ENCODE data around the gene WDFY3. TPM values are rescaled to one million over a fixed set of nuclear protein-coding genes. Genes with fewer than 3 reads are reported as not detected.

The WDFY3 gene
- total and polyA plus RNA-seq, 2 experiments from 2014 or later, result 7.7 to 55.9 TPM

DNA sequence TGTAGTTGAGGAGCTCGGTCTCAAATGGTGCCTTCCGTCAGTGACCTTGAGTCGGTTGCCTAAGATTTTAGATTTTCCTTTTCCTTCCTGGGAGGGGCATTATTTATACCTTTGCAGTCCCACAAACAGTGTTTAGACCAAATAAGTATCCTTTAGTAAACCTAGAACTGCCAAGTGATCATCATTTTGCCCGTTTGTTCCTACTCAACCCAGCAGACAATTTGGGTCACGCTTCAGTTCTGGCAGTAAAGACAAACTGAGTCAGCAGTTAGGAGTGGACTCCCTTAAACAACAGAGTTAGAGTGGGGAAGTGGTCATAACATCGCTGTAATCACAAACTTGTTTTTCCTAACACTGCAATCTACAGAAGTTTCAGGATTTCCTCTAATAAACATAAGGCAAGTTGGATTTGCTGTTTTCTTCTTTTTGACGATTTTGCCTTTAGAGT is 777 bp upstream of the WDFY3 start:
- Histone ChIP-seq H3K79me2 (peaks cover 36% of the 10 kb centered on the region), H3K9me2 (replicated peaks; ENCODE audit: insufficient read depth) (no peaks in the 10 kb centered on the region), H3K9me3 (ENCODE audit: low read depth) (no peaks in the 10 kb centered on the region), H4K20me1 (ENCODE audit: insufficient read depth, poor library complexity, severe bottlenecking) (peaks cover 20% of the 10 kb centered on the region), H3K4me3 (peak overlapping the region; percentile 48), H3K36me3 (replicated peaks; ENCODE audit: insufficient read depth, low read depth) (no peaks in the 10 kb centered on the region), H3K4me1 (ENCODE audit: insufficient read depth) (no peaks in the 10 kb centered on the region), H3K4me2 (peak overlapping the region; percentile 81), H2AFZ (peak overlapping the region; percentile 88), H3K27ac (peak overlapping the region; percentile 97), H3K27me3 (no peaks in the 10 kb centered on the region)
- no peak for DNase-seq (ENCODE audit: low spot score)
- no peak for TF ChIP-seq EZH2 (IDR thresholded peaks at IDR 0.05; ENCODE audit: borderline replicate concordance)
- TF ChIP-seq EZH2phosphoT487 (IDR thresholded peaks at IDR 0.05; ENCODE audit: low read depth, severe bottlenecking, unreplicated experiment), result no peak
- TF ChIP-seq, protein P1, sequence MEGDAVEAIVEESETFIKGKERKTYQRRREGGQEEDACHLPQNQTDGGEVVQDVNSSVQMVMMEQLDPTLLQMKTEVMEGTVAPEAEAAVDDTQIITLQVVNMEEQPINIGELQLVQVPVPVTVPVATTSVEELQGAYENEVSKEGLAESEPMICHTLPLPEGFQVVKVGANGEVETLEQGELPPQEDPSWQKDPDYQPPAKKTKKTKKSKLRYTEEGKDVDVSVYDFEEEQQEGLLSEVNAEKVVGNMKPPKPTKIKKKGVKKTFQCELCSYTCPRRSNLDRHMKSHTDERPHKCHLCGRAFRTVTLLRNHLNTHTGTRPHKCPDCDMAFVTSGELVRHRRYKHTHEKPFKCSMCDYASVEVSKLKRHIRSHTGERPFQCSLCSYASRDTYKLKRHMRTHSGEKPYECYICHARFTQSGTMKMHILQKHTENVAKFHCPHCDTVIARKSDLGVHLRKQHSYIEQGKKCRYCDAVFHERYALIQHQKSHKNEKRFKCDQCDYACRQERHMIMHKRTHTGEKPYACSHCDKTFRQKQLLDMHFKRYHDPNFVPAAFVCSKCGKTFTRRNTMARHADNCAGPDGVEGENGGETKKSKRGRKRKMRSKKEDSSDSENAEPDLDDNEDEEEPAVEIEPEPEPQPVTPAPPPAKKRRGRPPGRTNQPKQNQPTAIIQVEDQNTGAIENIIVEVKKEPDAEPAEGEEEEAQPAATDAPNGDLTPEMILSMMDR (IDR thresholded peaks at IDR 0.05; ENCODE audit: poor library complexity), result no peak
- 5% methylated on average over 7 of the region's 7 CpGs for WGBS (ENCODE audit: low lambda C conversion rate, missing lambda C conversion rate)

DNA sequence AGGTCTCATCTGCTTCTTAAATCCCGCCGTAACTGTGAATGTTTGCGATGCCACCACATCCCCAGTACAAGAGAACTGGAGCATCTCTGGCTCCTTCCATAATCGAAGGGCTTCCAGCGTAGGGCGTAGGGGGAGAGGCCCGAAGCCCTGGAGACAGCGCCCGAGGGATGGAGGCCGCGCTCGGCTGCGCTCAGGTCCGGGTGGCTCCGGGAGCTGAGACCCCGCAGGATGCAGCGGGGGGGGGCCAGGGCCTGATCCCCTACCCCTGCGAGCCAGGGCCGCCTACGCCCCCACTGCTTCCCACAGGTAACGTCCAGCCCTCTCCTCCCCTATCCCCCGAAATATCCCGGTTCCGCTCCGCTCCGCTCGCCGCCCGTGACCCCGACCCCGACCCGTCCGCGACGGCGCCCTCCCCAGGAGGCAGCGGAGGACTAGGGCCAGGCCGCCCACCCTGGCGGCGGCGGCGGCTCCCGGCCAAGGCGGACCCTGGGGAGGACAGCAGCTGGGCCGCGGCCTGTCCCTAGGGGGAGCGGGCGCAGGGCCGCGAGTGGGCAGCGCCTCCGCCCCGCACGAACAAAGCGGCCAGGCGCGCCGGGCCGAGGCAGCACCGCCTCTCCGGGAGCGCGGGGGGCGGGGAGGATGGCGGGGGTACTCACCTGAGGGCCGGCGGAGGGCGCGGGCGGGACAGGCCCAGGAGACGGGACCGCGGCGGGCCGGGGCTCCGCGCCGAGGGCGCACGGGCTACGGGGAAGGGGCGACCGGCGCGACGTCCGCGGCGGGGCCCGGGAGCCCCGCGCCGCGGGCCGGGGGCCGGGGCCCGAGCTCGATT is 723 bp downstream of the WDFY3 start:
- Histone ChIP-seq H3K36me3 (replicated peaks; ENCODE audit: insufficient read depth, low read depth) (no peaks in the 10 kb centered on the region), H2AFZ (peak overlapping the region; percentile 91), H4K20me1 (ENCODE audit: insufficient read depth, poor library complexity, severe bottlenecking) (peaks cover 34% of the 10 kb centered on the region), H3K9me3 (ENCODE audit: low read depth) (no peaks in the 10 kb centered on the region), H3K4me1 (ENCODE audit: insufficient read depth) (no peaks in the 10 kb centered on the region), H3K9me2 (replicated peaks; ENCODE audit: insufficient read depth) (no peaks in the 10 kb centered on the region), H3K79me2 (peaks cover 51% of the 10 kb centered on the region), H3K27me3 (no peaks in the 10 kb centered on the region), H3K27ac (peak overlapping the region; percentile 97), H3K4me3 (peak overlapping the region; percentile 48), H3K4me2 (peak overlapping the region; percentile 83)
- DNase-seq (ENCODE audit: low spot score), result peak; percentile 82
- WGBS (ENCODE audit: low lambda C conversion rate, missing lambda C conversion rate), result under 1% methylated on average over 27 of the region's 98 CpGs
- no peak for TF ChIP-seq EZH2phosphoT487 (IDR thresholded peaks at IDR 0.05; ENCODE audit: low read depth, severe bottlenecking, unreplicated experiment)
- TF ChIP-seq EZH2 (IDR thresholded peaks at IDR 0.05; ENCODE audit: borderline replicate concordance), result no peak
- TF ChIP-seq, protein P1 (IDR thresholded peaks at IDR 0.05; ENCODE audit: poor library complexity), result no peak

DNA sequence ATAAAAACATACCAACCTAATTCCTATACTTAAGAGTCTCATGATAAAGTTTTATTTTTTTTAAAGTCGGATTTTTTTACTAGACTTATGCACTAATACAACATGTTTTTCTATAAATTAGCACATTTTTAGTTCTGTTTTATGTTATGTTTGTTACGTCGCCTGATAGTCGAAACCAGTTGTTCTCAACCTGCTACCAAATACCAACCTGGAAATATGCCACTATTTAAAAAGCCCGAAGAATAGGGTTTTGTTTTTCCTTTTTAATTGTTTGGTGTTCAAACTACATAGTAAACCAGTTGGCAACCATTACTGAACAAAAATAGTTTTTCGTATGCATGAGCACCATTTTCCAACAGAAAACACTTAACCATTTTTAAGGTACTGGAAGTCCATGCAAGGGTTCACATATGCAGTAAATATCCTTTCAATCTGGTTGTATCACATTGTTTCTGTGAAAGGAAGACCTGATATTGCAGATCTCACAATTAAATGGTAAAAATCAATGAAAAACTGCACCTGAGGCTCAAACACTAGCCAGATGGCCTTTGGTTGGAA is 1.4 kb downstream of the WDFY3 start:
- H3K4me2 ChIP-seq, result peak overlapping the region; percentile 83
- no peaks in the 10 kb centered on the region for H3K9me3 ChIP-seq (ENCODE audit: low read depth)
- H3K4me1 ChIP-seq (ENCODE audit: insufficient read depth), result no peaks in the 10 kb centered on the region
- peak overlapping the region; percentile 66 for H2AFZ ChIP-seq
- TF ChIP-seq EZH2 (IDR thresholded peaks at IDR 0.05; ENCODE audit: borderline replicate concordance) (no peak), EZH2phosphoT487 (IDR thresholded peaks at IDR 0.05; ENCODE audit: low read depth, severe bottlenecking, unreplicated experiment) (no peak)
- TF ChIP-seq, protein P1 (IDR thresholded peaks at IDR 0.05; ENCODE audit: poor library complexity), result no peak
- H3K36me3 ChIP-seq (replicated peaks; ENCODE audit: insufficient read depth, low read depth), result no peaks in the 10 kb centered on the region
- WGBS (ENCODE audit: low lambda C conversion rate, missing lambda C conversion rate), result 51% methylated on average over 6 of the region's 6 CpGs
- H3K4me3 ChIP-seq, result peak overlapping the region; percentile 48
- H3K27ac ChIP-seq, result peak overlapping the region; percentile 97
- DNase-seq (ENCODE audit: low spot score), result no peak
- H4K20me1 ChIP-seq (ENCODE audit: insufficient read depth, poor library complexity, severe bottlenecking), result peaks cover 41% of the 10 kb centered on the region
- peaks cover 58% of the 10 kb centered on the region for H3K79me2 ChIP-seq
- H3K9me2 ChIP-seq (replicated peaks; ENCODE audit: insufficient read depth), result no peaks in the 10 kb centered on the region
- H3K27me3 ChIP-seq, result no peaks in the 10 kb centered on the region

Data from hepatocyte (in vitro differentiated cells).